GM18505 (cell line): ENCODE measurements around the gene LRSAM1.

Source experiments
- ATAC-seq: cut with Tn5 transposase; IDR thresholded peaks from one replicate; pipeline ENCODE4 v1.9.1; 2021; ENCODE audit not compliant: unreplicated experiment
- POLR2A ChIP-seq: IDR thresholded peaks from 4 replicates; pipeline ENCODE4 v1.6.1; 2011; ENCODE audit warnings: borderline replicate concordance; ENCODE audit not compliant: insufficient read depth, insufficient read length; ENCODE audit errors: extremely low read depth

Gene LRSAM1

GRCh38 chr9:127525401-127526188 is 74.3 kb downstream of the LRSAM1 start:
- TF ChIP-seq POLR2A, result no peak
- ATAC-seq, result no peak

DNA sequence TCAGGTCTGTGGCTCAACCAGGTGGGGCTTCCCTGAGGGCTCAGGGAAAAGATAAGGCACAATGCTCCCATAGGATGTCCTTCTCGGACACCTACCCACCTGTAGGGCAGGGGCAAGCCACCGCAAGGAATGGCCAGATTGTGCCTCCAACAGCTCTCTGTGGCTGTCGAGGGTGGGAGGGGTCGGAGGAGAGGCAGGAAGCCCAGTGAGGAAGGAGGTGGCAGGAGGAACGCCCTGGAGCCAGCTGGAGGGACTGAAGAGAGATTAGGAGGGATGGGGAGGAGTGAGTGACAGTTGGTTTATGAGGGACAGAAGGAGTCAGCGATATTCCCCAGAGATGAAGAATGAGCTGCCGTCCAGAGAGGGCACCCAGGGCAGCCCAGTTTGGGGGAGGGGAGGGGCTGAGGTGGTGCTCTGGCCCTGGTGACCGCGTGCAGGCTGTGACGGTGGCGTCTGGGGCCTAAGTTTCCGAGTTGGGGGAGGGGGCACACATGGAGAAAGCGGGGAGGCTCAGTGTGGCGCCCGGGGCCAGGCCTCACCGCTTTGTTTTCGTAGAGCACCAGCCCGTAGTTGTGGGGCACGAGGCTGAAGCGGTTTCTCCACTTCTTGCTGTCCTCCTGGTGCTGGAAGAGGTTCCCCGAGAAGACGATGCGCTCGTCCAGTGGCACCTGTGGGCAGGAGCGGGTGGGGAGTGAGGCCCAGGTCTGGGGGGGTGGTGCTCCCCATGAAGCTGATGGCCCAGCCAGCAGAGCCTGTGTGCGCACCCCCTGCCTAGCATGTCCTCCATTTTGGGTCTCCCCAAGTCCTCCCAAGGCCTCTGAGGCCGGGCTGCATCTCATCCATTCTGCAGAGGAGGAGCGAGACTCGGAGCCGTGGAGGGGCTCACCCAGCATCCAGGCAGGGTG is 75.6 kb downstream of the LRSAM1 start:
- ATAC-seq, result no peak
- TF ChIP-seq POLR2A, result no peak

- no peak for TF ChIP-seq POLR2A
- no peak for ATAC-seq
These were observed 76.4 kb downstream of the LRSAM1 start for GRCh38 chr9:127527560-127528268.

- no peak for ATAC-seq
- no peak for TF ChIP-seq POLR2A
These were observed 77.3 kb downstream of the LRSAM1 start for GRCh38 chr9:127528422-127529251.

DNA sequence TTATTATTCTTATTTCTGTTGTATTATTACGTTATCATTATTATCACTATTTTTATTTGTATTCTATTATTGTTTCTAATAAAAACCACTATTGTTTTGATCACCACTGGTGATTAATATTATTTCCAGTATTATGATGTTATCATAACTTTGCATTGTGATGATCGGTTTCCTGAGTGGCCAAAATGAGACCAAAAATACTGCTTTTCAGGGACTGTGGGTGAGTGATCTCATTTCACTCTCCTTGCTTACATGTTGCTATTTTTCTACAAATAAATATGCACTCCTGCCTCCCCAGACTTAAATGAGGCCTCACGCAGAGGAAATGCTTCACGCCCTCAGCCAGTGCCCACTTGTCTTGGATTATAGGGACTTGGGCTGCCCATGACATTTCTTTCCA is 78.4 kb downstream of the LRSAM1 start:
- no peak for ATAC-seq
- TF ChIP-seq POLR2A, result no peak

DNA sequence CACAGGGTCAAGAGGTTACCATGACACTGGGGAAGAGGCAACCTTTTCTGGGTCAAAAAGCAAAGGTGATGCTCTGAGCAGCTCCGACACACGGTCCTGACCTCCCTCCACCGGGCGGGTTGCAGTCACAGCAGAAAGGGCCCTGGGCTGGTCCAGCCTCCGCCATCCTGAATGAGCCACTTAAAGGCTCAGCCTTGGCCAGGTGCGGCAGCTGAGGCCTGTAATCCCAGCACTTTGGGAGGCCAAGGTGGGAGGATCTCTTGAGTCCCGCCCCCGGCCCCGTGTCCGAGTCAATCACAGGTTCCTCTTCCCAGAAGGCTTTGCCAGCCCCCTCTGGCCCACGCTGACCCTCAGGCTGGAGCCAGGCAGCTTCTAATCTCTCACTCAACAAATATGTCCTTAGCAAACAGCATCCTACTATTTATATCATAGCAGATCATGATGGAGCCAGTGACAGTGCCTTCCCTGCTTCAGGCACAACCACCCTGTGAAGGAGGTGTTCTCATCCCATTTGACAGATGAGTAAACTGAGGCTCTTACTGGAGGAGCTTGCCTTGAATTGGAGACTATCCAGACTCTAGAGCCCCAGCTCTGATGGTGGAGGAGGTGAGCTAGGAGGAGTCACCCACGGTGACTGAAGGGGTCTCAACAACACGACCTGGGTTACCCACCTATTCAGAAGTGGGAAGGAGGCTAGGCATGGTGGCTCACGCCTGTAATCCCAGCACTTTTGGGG is 79.1 kb downstream of the LRSAM1 start:
- ATAC-seq, result no peak

GRCh38 chr9:127531676-127532075 is 80.4 kb downstream of the LRSAM1 start:
- no peak for TF ChIP-seq POLR2A

More for the DNA sequence above, 79.1 kb downstream of the LRSAM1 start:
- no peak for TF ChIP-seq POLR2A

GRCh38 chr9:127534250-127534906 is 83.1 kb downstream of the LRSAM1 start:
- TF ChIP-seq POLR2A, result no peak
- no peak for ATAC-seq

More at GRCh38 chr9:127531676-127532075, 80.4 kb downstream of the LRSAM1 start:
- ATAC-seq, result no peak

DNA sequence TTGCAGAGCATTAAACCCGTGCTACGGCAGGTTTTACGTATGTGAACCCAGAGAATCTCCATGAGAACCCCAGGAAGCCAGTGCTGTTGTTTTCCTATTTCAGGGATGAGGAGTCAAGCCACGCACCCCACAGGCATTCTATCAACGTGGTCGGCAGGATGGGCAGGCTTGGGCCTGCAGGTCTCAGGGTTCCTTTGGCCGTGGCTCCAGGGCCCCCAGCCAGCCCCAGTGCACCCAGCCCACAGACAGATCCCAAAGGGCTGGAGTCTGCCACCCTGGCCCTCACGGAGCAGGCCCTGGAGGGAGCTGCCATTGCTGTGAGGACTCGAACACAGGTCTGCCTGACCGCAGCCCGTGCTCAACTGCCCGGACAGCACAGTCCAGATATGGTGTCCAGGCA is 83.6 kb downstream of the LRSAM1 start:
- no peak for TF ChIP-seq POLR2A
- no peak for ATAC-seq

GRCh38 chr9:127535396-127535795 is 84.1 kb downstream of the LRSAM1 start:
- ATAC-seq, result no peak
- TF ChIP-seq POLR2A, result no peak

DNA sequence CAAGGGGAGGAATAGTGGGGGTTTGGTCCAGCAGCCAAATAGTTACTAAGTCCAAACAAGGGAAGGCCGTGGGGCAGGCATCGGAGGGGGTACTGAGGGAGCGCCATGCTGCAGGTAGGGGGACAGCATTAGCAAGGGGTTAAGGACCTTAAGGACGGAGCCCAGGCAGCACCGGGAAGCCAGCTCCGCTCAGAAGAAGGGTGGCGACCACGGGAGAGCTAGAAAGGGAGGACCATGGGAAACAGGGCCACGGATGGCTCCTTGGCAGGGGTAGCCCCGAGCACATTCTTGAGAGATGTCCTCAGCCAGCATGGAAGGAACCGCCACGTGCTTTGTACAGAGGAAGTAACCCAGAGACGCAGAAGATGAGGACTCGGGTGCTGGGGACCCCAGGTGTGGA is 84.5 kb downstream of the LRSAM1 start:
- no peak for TF ChIP-seq POLR2A
- ATAC-seq, result no peak
